ENCODE measurements around the gene TARS3. TPM values are rescaled to one million over a fixed set of nuclear protein-coding genes. Genes with fewer than 3 reads are reported as not detected.

TARS3 gene
- total RNA-seq, 1 experiment from 2014 or later = 9.5 TPM

DNA sequence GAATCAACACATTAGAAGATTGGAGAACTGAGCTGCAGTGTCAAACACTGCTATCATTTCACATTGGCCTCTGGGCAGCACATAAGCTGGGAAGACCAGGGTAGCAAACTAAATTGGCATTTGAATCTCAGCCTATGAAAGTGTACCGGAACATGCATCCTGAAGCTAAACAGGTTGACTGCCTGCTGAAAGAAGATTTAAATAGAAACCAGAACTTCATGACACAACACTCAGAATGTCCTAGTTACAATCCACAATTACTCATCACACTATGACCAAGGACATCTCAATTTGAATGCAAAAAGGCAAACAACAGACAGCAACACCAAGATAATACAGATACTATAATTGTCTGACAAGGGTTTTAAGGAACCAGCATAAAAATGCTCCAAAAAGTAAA is 98.3 kb downstream of the TARS3 start:
- Mint-ChIP-seq H3K4me1 (peaks cover 18% of the 10 kb centered on the region), H3K36me3 (peaks cover 31% of the 10 kb centered on the region), H3K27ac (peak overlapping the region; percentile 3; the same call in 1 of the 2 replicates), H3K9me3 (peaks cover 33% of the 10 kb centered on the region), H3K4me3 (peak overlapping the region; percentile 45), H3K27me3 (ENCODE audit: low read depth) (peaks cover 3% of the 10 kb centered on the region)
- CTCF ChIA-PET = no interaction called here
- TF ChIP-seq ZNF416 (CRISPR knock-in tag; IDR thresholded peaks at IDR 0.05) (no peak), ZNF671 (CRISPR knock-in tag; IDR thresholded peaks at IDR 0.05) (no peak), TP53 (CRISPR knock-in tag; IDR thresholded peaks at IDR 0.05) (no peak), FOXK1 (CRISPR knock-in tag; IDR thresholded peaks at IDR 0.05) (no peak), ELF4 (CRISPR knock-in tag; IDR thresholded peaks at IDR 0.05; ENCODE audit: low read depth) (no peak), SMAD4 (CRISPR knock-in tag; IDR thresholded peaks at IDR 0.05) (no peak), GTF2I (CRISPR knock-in tag; conservative IDR thresholded peaks at IDR 0.05) (no peak), NR3C1 (CRISPR knock-in tag; conservative IDR thresholded peaks at IDR 0.05; ENCODE audit: low read depth) (no peak), SMAD3 (CRISPR knock-in tag; IDR thresholded peaks at IDR 0.05; ENCODE audit: borderline replicate concordance) (no peak)
- TF ChIP-seq, protein P1, sequence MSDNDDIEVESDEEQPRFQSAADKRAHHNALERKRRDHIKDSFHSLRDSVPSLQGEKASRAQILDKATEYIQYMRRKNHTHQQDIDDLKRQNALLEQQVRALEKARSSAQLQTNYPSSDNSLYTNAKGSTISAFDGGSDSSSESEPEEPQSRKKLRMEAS (CRISPR knock-in tag; IDR thresholded peaks at IDR 0.05) = no peak
- POLR2A ChIA-PET = no interaction called here
- DNase-seq (ENCODE audit: low spot score) (no peak), ATAC-seq (no peak)

GRCh38 chr15:101625184-101625583 is 99.1 kb downstream of the TARS3 start:
- ChIA-PET POLR2A (no interaction called here), CTCF (no interaction called here)
- no peak overlapping the region for H3K27ac Mint-ChIP-seq
- no peak for TF ChIP-seq CREM (CRISPR knock-in tag; IDR thresholded peaks at IDR 0.05)
- TF ChIP-seq JAZF1 (CRISPR knock-in tag; IDR thresholded peaks at IDR 0.05) = no peak
- no peak for TF ChIP-seq GABPB1 (CRISPR knock-in tag; IDR thresholded peaks at IDR 0.05)
- no peak for TF ChIP-seq TEAD1 (CRISPR knock-in tag; IDR thresholded peaks at IDR 0.05)
- no peak for TF ChIP-seq E2F5 (CRISPR knock-in tag; IDR thresholded peaks at IDR 0.05)
- no peak for TF ChIP-seq GTF2I (CRISPR knock-in tag; conservative IDR thresholded peaks at IDR 0.05)
- no peak for TF ChIP-seq FOXP4 (CRISPR knock-in tag; IDR thresholded peaks at IDR 0.05)
- no peak for TF ChIP-seq MYBL2 (CRISPR knock-in tag; IDR thresholded peaks at IDR 0.05)
- no peak for TF ChIP-seq NR2C2 (CRISPR knock-in tag; IDR thresholded peaks at IDR 0.05)
- TF ChIP-seq ESRRA (CRISPR knock-in tag; IDR thresholded peaks at IDR 0.05; ENCODE audit: borderline replicate concordance) = no peak
- TF ChIP-seq, protein P2, sequence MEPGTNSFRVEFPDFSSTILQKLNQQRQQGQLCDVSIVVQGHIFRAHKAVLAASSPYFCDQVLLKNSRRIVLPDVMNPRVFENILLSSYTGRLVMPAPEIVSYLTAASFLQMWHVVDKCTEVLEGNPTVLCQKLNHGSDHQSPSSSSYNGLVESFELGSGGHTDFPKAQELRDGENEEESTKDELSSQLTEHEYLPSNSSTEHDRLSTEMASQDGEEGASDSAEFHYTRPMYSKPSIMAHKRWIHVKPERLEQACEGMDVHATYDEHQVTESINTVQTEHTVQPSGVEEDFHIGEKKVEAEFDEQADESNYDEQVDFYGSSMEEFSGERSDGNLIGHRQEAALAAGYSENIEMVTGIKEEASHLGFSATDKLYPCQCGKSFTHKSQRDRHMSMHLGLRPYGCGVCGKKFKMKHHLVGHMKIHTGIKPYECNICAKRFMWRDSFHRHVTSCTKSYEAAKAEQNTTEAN (CRISPR knock-in tag; IDR thresholded peaks at IDR 0.05) = no peak
- no peak for TF ChIP-seq EMX1 (CRISPR knock-in tag; IDR thresholded peaks at IDR 0.05)
- TF ChIP-seq, protein P3, sequence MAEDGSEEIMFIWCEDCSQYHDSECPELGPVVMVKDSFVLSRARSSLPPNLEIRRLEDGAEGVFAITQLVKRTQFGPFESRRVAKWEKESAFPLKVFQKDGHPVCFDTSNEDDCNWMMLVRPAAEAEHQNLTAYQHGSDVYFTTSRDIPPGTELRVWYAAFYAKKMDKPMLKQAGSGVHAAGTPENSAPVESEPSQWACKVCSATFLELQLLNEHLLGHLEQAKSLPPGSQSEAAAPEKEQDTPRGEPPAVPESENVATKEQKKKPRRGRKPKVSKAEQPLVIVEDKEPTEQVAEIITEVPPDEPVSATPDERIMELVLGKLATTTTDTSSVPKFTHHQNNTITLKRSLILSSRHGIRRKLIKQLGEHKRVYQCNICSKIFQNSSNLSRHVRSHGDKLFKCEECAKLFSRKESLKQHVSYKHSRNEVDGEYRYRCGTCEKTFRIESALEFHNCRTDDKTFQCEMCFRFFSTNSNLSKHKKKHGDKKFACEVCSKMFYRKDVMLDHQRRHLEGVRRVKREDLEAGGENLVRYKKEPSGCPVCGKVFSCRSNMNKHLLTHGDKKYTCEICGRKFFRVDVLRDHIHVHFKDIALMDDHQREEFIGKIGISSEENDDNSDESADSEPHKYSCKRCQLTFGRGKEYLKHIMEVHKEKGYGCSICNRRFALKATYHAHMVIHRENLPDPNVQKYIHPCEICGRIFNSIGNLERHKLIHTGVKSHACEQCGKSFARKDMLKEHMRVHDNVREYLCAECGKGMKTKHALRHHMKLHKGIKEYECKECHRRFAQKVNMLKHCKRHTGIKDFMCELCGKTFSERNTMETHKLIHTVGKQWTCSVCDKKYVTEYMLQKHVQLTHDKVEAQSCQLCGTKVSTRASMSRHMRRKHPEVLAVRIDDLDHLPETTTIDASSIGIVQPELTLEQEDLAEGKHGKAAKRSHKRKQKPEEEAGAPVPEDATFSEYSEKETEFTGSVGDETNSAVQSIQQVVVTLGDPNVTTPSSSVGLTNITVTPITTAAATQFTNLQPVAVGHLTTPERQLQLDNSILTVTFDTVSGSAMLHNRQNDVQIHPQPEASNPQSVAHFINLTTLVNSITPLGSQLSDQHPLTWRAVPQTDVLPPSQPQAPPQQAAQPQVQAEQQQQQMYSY (CRISPR knock-in tag; IDR thresholded peaks at IDR 0.05) = no peak
- TF ChIP-seq CBFB (CRISPR knock-in tag; IDR thresholded peaks at IDR 0.05; ENCODE audit: low read depth) = no peak
- TF ChIP-seq TP53 (CRISPR knock-in tag; IDR thresholded peaks at IDR 0.05) = no peak
- TF ChIP-seq SP1 (CRISPR knock-in tag; conservative IDR thresholded peaks at IDR 0.05) = no peak
- H3K4me1 Mint-ChIP-seq = peaks cover 18% of the 10 kb centered on the region
- H3K36me3 Mint-ChIP-seq = peaks cover 31% of the 10 kb centered on the region
- DNase-seq (ENCODE audit: low spot score) (no peak), ATAC-seq (no peak)
- H3K9me3 Mint-ChIP-seq = peaks cover 33% of the 10 kb centered on the region
- H3K4me3 Mint-ChIP-seq = no peak overlapping the region
- peaks cover 3% of the 10 kb centered on the region for H3K27me3 Mint-ChIP-seq (ENCODE audit: low read depth)
